HG02588 (cell line): ENCODE results near the gene TMEM205.

Experiments
- ATAC-seq: cut with Tn5 transposase; IDR thresholded peaks from one replicate; pipeline ENCODE4 v1.9.1; 2021; ENCODE audit warnings: mild to moderate bottlenecking, moderate library complexity; ENCODE audit not compliant: unreplicated experiment

TMEM205 gene

GRCh38 chr19:11304936-11305335, 41.1 kb downstream of the TMEM205 start:
- ATAC-seq = no peak

- ATAC-seq = no peak
Measured at GRCh38 chr19:11300811-11301120, 45.3 kb downstream of the TMEM205 start.

GRCh38 chr19:11299946-11300810, 45.9 kb downstream of the TMEM205 start:
- no peak for ATAC-seq

GRCh38 chr19:11296264-11296663, 49.8 kb downstream of the TMEM205 start:
- no peak for ATAC-seq

GRCh38 chr19:11295665-11296245, 50.3 kb downstream of the TMEM205 start, which contains the start of gene TSPAN16:
Gene TSPAN16, plus strand, starts transcription at chr19:11296160. Its CDS starts 138 bp downstream, at chr19:11296298.
- ATAC-seq = no peak

- ATAC-seq = no peak
Measured at GRCh38 chr19:11295180-11295579, 50.9 kb downstream of the TMEM205 start.

- ATAC-seq = peak; percentile 42
Measured at GRCh38 chr19:11293433-11294389, 52.4 kb downstream of the TMEM205 start.
